OCI-LY3 (cell line): ENCODE measurements around the gene KTI12.
A peak's percentile ranks its signal among the peaks of the same experiment; 100 is the strongest.

ENCODE experiments used
- H2AFZ ChIP-seq: fragments of 200-600, 300-600 bp; shearing (Covaris generic); 2 replicates; pipeline ENCODE4 v1.6.0; 2014; ENCODE audit warnings: antibody characterized with exemption, low read depth, low read length
- H3K27ac ChIP-seq: fragments of 200-600, 300-600 bp; sonication (generic); 2 replicates; pipeline ENCODE4 v1.5.1; 2014; ENCODE audit warnings: mild to moderate bottlenecking, low read length, moderate library complexity, mixed read lengths
- H3K27me3 ChIP-seq: fragments of 200-600, 300-600 bp; sonication (generic); 2 replicates; pipeline ENCODE4 v1.6.1; 2014; ENCODE audit warnings: low read depth, low read length, mixed read lengths
- H3K36me3 ChIP-seq: fragments of 200-600, 300-600 bp; sonication (generic); replicated peaks from 2 replicates; pipeline ENCODE3; 2014; ENCODE audit warnings: low read depth, low read length, mixed read lengths
- H3K4me1 ChIP-seq: fragments of 300-600, 200-600 bp; sonication (generic); 2 replicates; pipeline ENCODE4 v1.6.1; 2014; ENCODE audit warnings: low read length, mixed read lengths
- H3K4me2 ChIP-seq: fragments of 200-600, 300-600 bp; sonication (generic); 2 replicates; pipeline ENCODE4 v1.6.1; 2014; ENCODE audit warnings: low read length, mixed read lengths
- H3K4me3 ChIP-seq: fragments of 300-600, 200-600 bp; sonication (generic); 2 replicates; pipeline ENCODE4 v1.5.1; 2014; ENCODE audit warnings: antibody characterized with exemption, mild to moderate bottlenecking, low read length, moderate library complexity
- H3K79me2 ChIP-seq: fragments of 300-600, 200-600 bp; shearing (Covaris generic); 2 replicates; pipeline ENCODE4 v1.6.1; 2014; ENCODE audit warnings: mild to moderate bottlenecking, low read length, mixed read lengths
- H3K9ac ChIP-seq: fragments of 300-600, 200-600 bp; shearing (Covaris generic); 2 replicates; pipeline ENCODE4 v1.6.0; 2014; ENCODE audit warnings: mild to moderate bottlenecking, low read length, moderate library complexity
- H3K9me3 ChIP-seq: fragments of 200-600, 300-600 bp; shearing (Covaris generic); 2 replicates; pipeline ENCODE4 v1.6.1; 2014; ENCODE audit warnings: low read length, mixed read lengths; ENCODE audit not compliant: insufficient read depth
- H4K20me1 ChIP-seq: fragments of 200-600, 300-600 bp; sonication (generic); 2 replicates; pipeline ENCODE4 v1.6.1; 2016; ENCODE audit warnings: low read length, mixed read lengths; ENCODE audit not compliant: insufficient read depth
- CTCF ChIP-seq: fragments of 200-600, 300-600 bp; sonication (generic); IDR thresholded peaks from 2 replicates; pipeline ENCODE4 v1.5.1; 2014; ENCODE audit warnings: antibody characterized with exemption, low read length, low read depth
- EZH2phosphoT487 ChIP-seq: fragments of 200-600 bp; shearing (Covaris generic); IDR thresholded peaks from 2 replicates; pipeline ENCODE4 v1.6.1; 2018; ENCODE audit warnings: antibody characterized with exemption, mixed run types, low read depth

The KTI12 gene

DNA sequence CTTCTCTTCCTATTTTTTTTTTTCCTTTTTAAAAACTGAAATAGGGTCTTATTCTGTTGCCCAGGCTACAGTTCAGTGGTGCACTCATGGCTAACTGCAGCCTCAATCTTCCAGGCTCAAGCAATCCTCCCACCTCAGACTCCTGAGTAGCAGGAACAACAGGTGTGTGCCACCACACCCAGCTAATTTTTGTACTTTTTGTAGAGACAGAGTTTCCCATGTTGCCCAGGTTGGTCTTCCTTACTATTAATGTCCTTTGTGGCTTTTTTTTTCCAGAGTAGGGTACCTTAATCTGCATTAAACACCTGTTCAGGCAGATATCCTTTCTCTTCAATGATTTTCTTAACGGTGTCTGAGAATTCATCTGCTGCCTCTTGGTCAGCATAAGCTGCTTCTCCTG is 4.3 kb upstream of the KTI12 start:
- Histone ChIP-seq H3K36me3 (peaks cover 6% of the 10 kb centered on the region), H3K27ac (no peak overlapping the region), H3K4me1 (peaks cover 5% of the 10 kb centered on the region), H4K20me1 (no peaks in the 10 kb centered on the region), H3K4me3 (no peak overlapping the region), H3K27me3 (no peaks in the 10 kb centered on the region), H3K9ac (no peak overlapping the region), H3K79me2 (peaks cover 7% of the 10 kb centered on the region), H2AFZ (no peak overlapping the region), H3K4me2 (no peak overlapping the region), H3K9me3 (no peaks in the 10 kb centered on the region)
- no peak for TF ChIP-seq CTCF
- no peak for TF ChIP-seq EZH2phosphoT487

- H3K4me1 ChIP-seq: peaks cover 6% of the 10 kb centered on the region
- H2AFZ ChIP-seq: no peak overlapping the region
- H3K9me3 ChIP-seq: no peaks in the 10 kb centered on the region
- H3K4me3 ChIP-seq: no peak overlapping the region
- H3K27ac ChIP-seq: no peak overlapping the region
- peaks cover under 1% of the 10 kb centered on the region; the same call in 1 of the 2 replicates for H4K20me1 ChIP-seq
- H3K79me2 ChIP-seq: peaks cover 12% of the 10 kb centered on the region
- TF ChIP-seq EZH2phosphoT487 (no peak), CTCF (no peak)
- no peak overlapping the region for H3K9ac ChIP-seq
- no peak overlapping the region for H3K4me2 ChIP-seq
- no peaks in the 10 kb centered on the region for H3K27me3 ChIP-seq
- peaks cover 6% of the 10 kb centered on the region for H3K36me3 ChIP-seq
Measured at GRCh38 chr1:52037402-52037814, 3.8 kb upstream of the KTI12 start.

- peak overlapping the region; percentile 91 for H3K4me3 ChIP-seq
- TF ChIP-seq EZH2phosphoT487 (no peak), CTCF (no peak)
- peaks cover 7% of the 10 kb centered on the region for H3K36me3 ChIP-seq
- peaks cover 16% of the 10 kb centered on the region for H3K4me1 ChIP-seq
- 0 out of 2 replicates have a peak overlapping the region, but pooled peaks have one; percentile 18 for H3K27ac ChIP-seq
- H3K79me2 ChIP-seq: peaks cover 27% of the 10 kb centered on the region
- H3K4me2 ChIP-seq: peak overlapping the region; percentile 80
- H3K9me3 ChIP-seq: no peaks in the 10 kb centered on the region
- peaks cover 9% of the 10 kb centered on the region for H4K20me1 ChIP-seq
- no peaks in the 10 kb centered on the region for H3K27me3 ChIP-seq
- 0 out of 2 replicates have a peak overlapping the region, but pooled peaks have one; percentile 80 for H3K9ac ChIP-seq
- peak overlapping the region; percentile 60; the same call in 1 of the 2 replicates for H2AFZ ChIP-seq
Measured at GRCh38 chr1:52034050-52034384, 407 bp upstream of the KTI12 start.

DNA sequence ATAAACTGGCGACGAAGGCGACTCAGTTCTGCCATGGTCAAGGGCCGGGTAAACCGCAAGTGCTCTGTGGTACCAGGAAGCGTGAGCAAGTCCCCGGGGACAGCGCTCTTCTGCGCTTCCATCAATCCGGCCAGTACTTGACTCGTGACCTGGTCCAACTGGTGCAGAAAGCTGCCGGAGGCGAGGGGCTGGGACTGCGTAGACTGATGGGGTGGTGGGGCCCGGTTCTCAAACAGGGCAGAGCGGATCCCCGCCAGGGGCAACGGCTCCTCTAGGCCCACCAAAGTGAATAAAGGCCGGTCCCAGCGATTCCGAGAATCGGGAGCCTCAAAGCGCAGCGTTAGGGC is 852 bp downstream of the KTI12 start:
- Histone ChIP-seq H3K27ac (peak overlapping the region; percentile 44), H4K20me1 (peaks cover 9% of the 10 kb centered on the region), H3K27me3 (no peaks in the 10 kb centered on the region), H2AFZ (no peak overlapping the region), H3K79me2 (peaks cover 27% of the 10 kb centered on the region), H3K4me3 (peak overlapping the region; percentile 91), H3K9me3 (no peaks in the 10 kb centered on the region), H3K36me3 (peaks cover 7% of the 10 kb centered on the region), H3K4me2 (peak overlapping the region; percentile 80), H3K4me1 (peaks cover 16% of the 10 kb centered on the region), H3K9ac (peak overlapping the region; percentile 80)
- TF ChIP-seq CTCF (no peak), EZH2phosphoT487 (no peak)
